ENCODE data around the gene LYPD6B. TPM values are rescaled to one million over a fixed set of nuclear protein-coding genes. Genes with fewer than 3 reads are reported as not detected.
A peak's percentile ranks its signal among the peaks of the same experiment; 100 is the strongest.
"Not testable (repeated sequence)": the region's sequence is repeated elsewhere in the genome, so short reads cannot be mapped to it uniquely, and the experiment has no call there.

Gene LYPD6B
- total RNA-seq, 1 donor from 2014 or later: 23.7 TPM

- H3K27ac Mint-ChIP-seq: no peak overlapping the region
- TF ChIP-seq CTCF (conservative IDR thresholded peaks at IDR 0.05): no peak
- H3K9me3 Mint-ChIP-seq: peaks cover 8% of the 10 kb centered on the region
- DNase-seq (ENCODE audit: extremely low spot score, unreplicated experiment): no peak
- H3K4me3 Mint-ChIP-seq: no peak overlapping the region
- no peaks in the 10 kb centered on the region for H3K27me3 Mint-ChIP-seq
- H3K4me1 Mint-ChIP-seq (ENCODE audit: unreplicated experiment): no peaks in the 10 kb centered on the region
- no peaks in the 10 kb centered on the region for H3K36me3 Mint-ChIP-seq
These were observed 197.4 kb downstream of the LYPD6B start for GRCh38 chr2:149235816-149236375.

- TF ChIP-seq CTCF (conservative IDR thresholded peaks at IDR 0.05): no peak
- Mint-ChIP-seq H3K4me3 (no peak overlapping the region), H3K36me3 (no peaks in the 10 kb centered on the region), H3K4me1 (ENCODE audit: unreplicated experiment) (no peaks in the 10 kb centered on the region), H3K9me3 (peaks cover 8% of the 10 kb centered on the region), H3K27me3 (no peaks in the 10 kb centered on the region), H3K27ac (no peak overlapping the region)
- DNase-seq (ENCODE audit: extremely low spot score, unreplicated experiment): no peak
These were observed 197.9 kb downstream of the LYPD6B start for GRCh38 chr2:149236410-149236809.

- no peak for DNase-seq (ENCODE audit: extremely low spot score, unreplicated experiment)
- no peaks in the 10 kb centered on the region for H3K36me3 Mint-ChIP-seq
- no peak overlapping the region for H3K4me3 Mint-ChIP-seq
- H3K9me3 Mint-ChIP-seq: peaks cover 4% of the 10 kb centered on the region
- no peak for TF ChIP-seq CTCF (conservative IDR thresholded peaks at IDR 0.05)
- H3K4me1 Mint-ChIP-seq (ENCODE audit: unreplicated experiment): peaks cover 4% of the 10 kb centered on the region
- no peaks in the 10 kb centered on the region for H3K27me3 Mint-ChIP-seq
- H3K27ac Mint-ChIP-seq: no peak overlapping the region
These were observed 207.7 kb downstream of the LYPD6B start for GRCh38 chr2:149246186-149246585.

GRCh38 chr2:149251436-149251835, 212.9 kb downstream of the LYPD6B start:
- not testable (repeated sequence) for H3K36me3 Mint-ChIP-seq; H3K4me3 Mint-ChIP-seq; H3K27me3 Mint-ChIP-seq; H3K27ac Mint-ChIP-seq; H3K4me1 Mint-ChIP-seq (ENCODE audit: unreplicated experiment); DNase-seq (ENCODE audit: extremely low spot score, unreplicated experiment)
- peaks cover 24% of the 10 kb centered on the region for H3K9me3 Mint-ChIP-seq

- not testable (repeated sequence) for H3K27me3 Mint-ChIP-seq; DNase-seq (ENCODE audit: extremely low spot score, unreplicated experiment); H3K27ac Mint-ChIP-seq; H3K4me3 Mint-ChIP-seq; H3K36me3 Mint-ChIP-seq
- Mint-ChIP-seq H3K9me3 (peaks cover 26% of the 10 kb centered on the region), H3K4me1 (ENCODE audit: unreplicated experiment) (peaks cover 29% of the 10 kb centered on the region)
These were observed 218.4 kb downstream of the LYPD6B start for GRCh38 chr2:149256877-149257276.

- H3K27me3 Mint-ChIP-seq: no peaks in the 10 kb centered on the region
- H3K4me1 Mint-ChIP-seq (ENCODE audit: unreplicated experiment): peaks cover 39% of the 10 kb centered on the region
- H3K27ac Mint-ChIP-seq: no peak overlapping the region
- H3K36me3 Mint-ChIP-seq: no peaks in the 10 kb centered on the region
- peak overlapping the region; percentile 13 for H3K4me3 Mint-ChIP-seq
- peak; percentile 36 for TF ChIP-seq CTCF (conservative IDR thresholded peaks at IDR 0.05)
- no peak for DNase-seq (ENCODE audit: extremely low spot score, unreplicated experiment)
- peaks cover 19% of the 10 kb centered on the region for H3K9me3 Mint-ChIP-seq
These were observed 220.0 kb downstream of the LYPD6B start for GRCh38 chr2:149258531-149258930.

GRCh38 chr2:149259136-149259535, 220.6 kb downstream of the LYPD6B start:
- H3K4me1 Mint-ChIP-seq (ENCODE audit: unreplicated experiment): peaks cover 39% of the 10 kb centered on the region
- DNase-seq (ENCODE audit: extremely low spot score, unreplicated experiment): no peak
- H3K36me3 Mint-ChIP-seq: no peaks in the 10 kb centered on the region
- H3K27me3 Mint-ChIP-seq: no peaks in the 10 kb centered on the region
- H3K4me3 Mint-ChIP-seq: no peak overlapping the region
- TF ChIP-seq CTCF (conservative IDR thresholded peaks at IDR 0.05): no peak
- H3K9me3 Mint-ChIP-seq: peaks cover 16% of the 10 kb centered on the region
- no peak overlapping the region for H3K27ac Mint-ChIP-seq
